NB4 (cell line): ENCODE measurements around the gene AKAP6.

ENCODE experiments used
- DNase-seq: peaks from one replicate; pipeline ENCODE4 v3.0.0; 2010; ENCODE audit warnings: low read depth
- H3K4me3 ChIP-seq: one replicate; pipeline ENCODE4 v1.5.1; 2011; ENCODE audit warnings: mild to moderate bottlenecking, low read depth, low read length, moderate library complexity
- CTCF ChIP-seq: IDR thresholded peaks from one replicate; pipeline ENCODE4 v1.5.1; 2012; ENCODE audit warnings: low read depth, low read length
- MAX ChIP-seq: IDR thresholded peaks from 2 replicates; pipeline ENCODE4 v1.6.1; 2011; ENCODE audit warnings: low read depth, low read length
- MYC ChIP-seq: IDR thresholded peaks from 2 replicates; pipeline ENCODE4 v1.6.1; 2011; ENCODE audit warnings: low read depth, low read length
- POLR2A ChIP-seq: IDR thresholded peaks from 2 replicates; pipeline ENCODE4 v1.6.1; 2011; ENCODE audit warnings: mild to moderate bottlenecking; ENCODE audit not compliant: insufficient read length; ENCODE audit errors: extremely low read depth

Gene AKAP6

GRCh38 chr14:32481707-32482106 is 152.6 kb downstream of the AKAP6 start:
- no peak for DNase-seq
- no peak for TF ChIP-seq MYC
- TF ChIP-seq CTCF = no peak
- no peak for TF ChIP-seq POLR2A
- TF ChIP-seq MAX = no peak
- no peak overlapping the region for H3K4me3 ChIP-seq

GRCh38 chr14:32491416-32492016 is 162.4 kb downstream of the AKAP6 start:
- H3K4me3 ChIP-seq = no peak overlapping the region
- no peak for TF ChIP-seq MAX
- TF ChIP-seq POLR2A = no peak
- DNase-seq = no peak

- DNase-seq = no peak
- TF ChIP-seq MYC (no peak), MAX (no peak), POLR2A (no peak), CTCF (no peak)
- no peak overlapping the region for H3K4me3 ChIP-seq
Observed at GRCh38 chr14:32492457-32492856, 163.4 kb downstream of the AKAP6 start.

GRCh38 chr14:32494609-32495434 is 165.7 kb downstream of the AKAP6 start:
- TF ChIP-seq MAX = no peak
- TF ChIP-seq POLR2A = no peak
- no peak for TF ChIP-seq CTCF
- TF ChIP-seq MYC = no peak
- no peak for DNase-seq
- no peak overlapping the region for H3K4me3 ChIP-seq

- TF ChIP-seq POLR2A (no peak), MAX (no peak), MYC (no peak), CTCF (no peak)
- DNase-seq = no peak
- no peak overlapping the region for H3K4me3 ChIP-seq
Observed at GRCh38 chr14:32495435-32495734, 166.3 kb downstream of the AKAP6 start.

- TF ChIP-seq MAX = no peak
- no peak for TF ChIP-seq POLR2A
- TF ChIP-seq MYC = no peak
- TF ChIP-seq CTCF = no peak
- no peak overlapping the region for H3K4me3 ChIP-seq
- no peak for DNase-seq
Observed at GRCh38 chr14:32497248-32497647, 168.2 kb downstream of the AKAP6 start.
